K562 (cell line): ENCODE measurements around the gene LOC128125822.

ENCODE experiments used
- ATAC-seq: fragments of 200-7000 bp; cut with Tn5 transposase; 3 replicates; pipeline ENCODE4 v1.9.1; 2020; ENCODE audit warnings: moderate library complexity
- BruUV-seq: library from RNA; stranded (reverse); fragments of 400-500 nt; replicated peaks from 2 replicates; lab custom pipeline; 2021; lab: Mats Ljungman, UMichigan
- CTCF ChIA-PET: fragments of 300-600 bp; formaldehyde crosslinking; extraction: SDS; loops from one replicate; lab custom pipeline; 2021; ENCODE audit warnings: low intra/inter-chr PET ratio; lab: Yijun Ruan, JAX
- POLR2A ChIA-PET: fragments of 300-600, 350-650 bp; sonication (Branson Sonifier 250); formaldehyde crosslinking; extraction: SDS; loops from one replicate; lab custom pipeline; 2021; ENCODE audit warnings: antibody characterized with exemption, inconsistent platforms; lab: Yijun Ruan, JAX
- DNase-seq, 4 experiments: peaks; one replicate each; pipeline versions ENCODE4 v3.0.0 to v3.0.0-alpha.2; 2011 to 2018; ENCODE audit warnings: low spot score in 3 of 4, mixed read lengths in 3 of 4; ENCODE audit errors: extremely low read depth in 1 of 4
- FAIRE-seq: peaks from 2 replicates; lab custom pipeline; 2011; peaks lifted over from hg19 to GRCh38; lab: Jason Lieb, UNC
- H2AFZ ChIP-seq: 2 replicates; pipeline ENCODE4 v1.6.0; 2011; ENCODE audit warnings: low read depth, low read length, control low read depth, inconsistent platforms
- H3K27ac ChIP-seq: fragments of 200-600 bp; 3 replicates; pipeline ENCODE4 v1.8.0; 2011; ENCODE audit warnings: low read depth, mild to moderate bottlenecking, control low read depth, inconsistent platforms, low read length, moderate library complexity, mixed read lengths; ENCODE audit errors: extremely low read depth
- H3K27me3 ChIP-seq, 2 experiments: fragments of 300-600 bp in 1 of 2; 2 replicates in 1 of 2; 3 replicates in 1 of 2; pipeline versions ENCODE4 v1.6.0 to v1.8.0; 2011; ENCODE audit warnings: inconsistent platforms in 2 of 2, low read length in 2 of 2, mild to moderate bottlenecking in 1 of 2, mixed read lengths in 1 of 2, moderate library complexity in 1 of 2; ENCODE audit not compliant: control insufficient read depth in 2 of 2, insufficient read depth in 2 of 2
- H3K36me3 ChIP-seq: fragments of 300-600 bp; 3 replicates; pipeline ENCODE4 v1.8.0; 2011; ENCODE audit warnings: mild to moderate bottlenecking, low read length, inconsistent platforms; ENCODE audit not compliant: control insufficient read depth, insufficient read depth
- H3K4me1 ChIP-seq, 2 experiments: fragments of 200-600 bp in 1 of 2; replicated peaks in 1 of 2; 2 replicates in 1 of 2; 3 replicates in 1 of 2; pipeline versions ENCODE4 v1.5.1 to v1.8.0; 2011; ENCODE audit warnings: inconsistent platforms in 2 of 2, low read length in 2 of 2, mild to moderate bottlenecking in 1 of 2, mixed read lengths in 1 of 2, moderate library complexity in 1 of 2; ENCODE audit not compliant: control insufficient read depth in 2 of 2, insufficient read depth in 2 of 2
- H3K4me2 ChIP-seq: 2 replicates; pipeline ENCODE4 v1.6.1; 2011; ENCODE audit warnings: low read length, control low read depth, inconsistent platforms, mixed read lengths; ENCODE audit not compliant: insufficient read depth
- H3K4me3 ChIP-seq: fragments of 200-600 bp; sonication (generic), shearing (Covaris generic); 2 replicates; pipeline ENCODE4 v1.5.1; 2016; ENCODE audit warnings: control low read depth, inconsistent platforms
- H3K79me2 ChIP-seq: fragments of 200-600 bp; 3 replicates; pipeline ENCODE4 v1.8.0; 2011; ENCODE audit warnings: low read length, inconsistent platforms; ENCODE audit not compliant: control insufficient read depth, insufficient read depth
- H3K9ac ChIP-seq, 2 experiments: 2 replicates each; pipeline versions ENCODE4 v1.6.0 to v1.6.1; 2011; ENCODE audit warnings: low read depth in 2 of 2, low read length in 2 of 2, control low read depth in 1 of 2, inconsistent platforms in 1 of 2, mild to moderate bottlenecking in 1 of 2, mixed read lengths in 1 of 2; ENCODE audit not compliant: insufficient read depth in 1 of 2
- H3K9me1 ChIP-seq: one replicate; pipeline ENCODE4 v1.6.0; 2011; ENCODE audit warnings: inconsistent platforms, mild to moderate bottlenecking, low read length, moderate library complexity; ENCODE audit not compliant: control insufficient read depth, insufficient read depth
- H3K9me3 ChIP-seq: replicated peaks from 2 replicates; pipeline ENCODE4 v1.5.1; 2011; ENCODE audit warnings: low read depth, low read length, inconsistent platforms; ENCODE audit not compliant: control insufficient read depth, insufficient read depth
- H4K20me1 ChIP-seq: replicated peaks from 2 replicates; pipeline ENCODE4 v1.6.1; 2011; ENCODE audit warnings: low read length, inconsistent platforms, mixed read lengths; ENCODE audit not compliant: control insufficient read depth, insufficient read depth
- BCOR ChIP-seq: fragments of 450-650 bp; IDR thresholded peaks from 2 replicates; pipeline ENCODE4 v1.6.1; 2016
- DACH1 ChIP-seq: fragments of 450-650 bp; IDR thresholded peaks from 2 replicates; pipeline ENCODE4 v1.6.1; 2018; ENCODE audit not compliant: partially characterized antibody
- ELK3 ChIP-seq: fragments of 450-650 bp; formaldehyde crosslinking; IDR thresholded peaks from 2 replicates; pipeline ENCODE4 v1.4.0; 2020; ENCODE audit warnings: mild to moderate bottlenecking
- MECOM ChIP-seq: fragments of 250-450 bp; sonication (Bioruptor Pico); IDR thresholded peaks from 2 replicates; pipeline ENCODE4 v1.8.0; 2022; ENCODE audit warnings: inconsistent platforms
- MEIS2 ChIP-seq: fragments of 450-650 bp; IDR thresholded peaks from 2 replicates; pipeline ENCODE4 v1.6.1; 2014; ENCODE audit warnings: mild to moderate bottlenecking; ENCODE audit not compliant: partially characterized antibody
- OTX1 ChIP-seq: fragments of 450-650 bp; formaldehyde crosslinking; IDR thresholded peaks from 2 replicates; pipeline ENCODE4 v1.4.0; 2022; ENCODE audit warnings: mild to moderate bottlenecking
- POLR2A ChIP-seq: fragments of 450-650 bp; conservative IDR thresholded peaks from 2 replicates; pipeline ENCODE4 v1.6.1; 2016
- RBM17 ChIP-seq: fragments of 200-400 bp; formaldehyde crosslinking; IDR thresholded peaks from 2 replicates; pipeline ENCODE4 v1.6.1; 2017; ENCODE audit warnings: low read depth, mild to moderate bottlenecking, low read length, borderline replicate concordance
- THAP12 ChIP-seq: fragments of 250-450 bp; sonication (Bioruptor Pico); IDR thresholded peaks from 2 replicates; pipeline ENCODE4 v1.9.0; 2021; ENCODE audit warnings: mild to moderate bottlenecking, inconsistent platforms
- YBX1 ChIP-seq: fragments of 450-650 bp; IDR thresholded peaks from 2 replicates; pipeline ENCODE4 v1.7.1; 2016; ENCODE audit warnings: mild to moderate bottlenecking
- ZBTB7A ChIP-seq: IDR thresholded peaks from 2 replicates; pipeline ENCODE4 v1.6.1; 2011; ENCODE audit warnings: low read depth, mild to moderate bottlenecking, low read length, moderate library complexity, borderline replicate concordance; ENCODE audit not compliant: control insufficient read depth
- ZNF316 ChIP-seq: fragments of 450-650 bp; IDR thresholded peaks from 2 replicates; pipeline ENCODE4 v1.6.1; 2016
- ZNF347 ChIP-seq: fragments of 450-650 bp; formaldehyde crosslinking; IDR thresholded peaks from 2 replicates; pipeline ENCODE4 v1.4.0; 2020; ENCODE audit warnings: low read depth, mild to moderate bottlenecking, moderate library complexity
- ZNF444 ChIP-seq: fragments of 250-450 bp; sonication (Bioruptor Pico); IDR thresholded peaks from 2 replicates; pipeline ENCODE4 v1.4.0; 2020; ENCODE audit warnings: mild to moderate bottlenecking, moderate library complexity
- WGBS: fragments of 100-300 bp; shearing (Covaris generic); methylation state at CpG from one replicate; pipeline ENCODE4 v1.1.6; 2016; ENCODE audit warnings: low coverage, mixed read lengths; ENCODE audit not compliant: insufficient coverage; ENCODE audit errors: missing lambda C conversion rate; 5-methylcytosine and 5-hydroxymethylcytosine counted together
- in situ Hi-C: fragments of 300-500 bp; cut with MboI; formaldehyde crosslinking; loops from 4 replicates; pipeline ENCODE4 v1.15.0; 2018; ENCODE audit warnings: inconsistent platforms, mixed read lengths
- intact Hi-C: fragments of 100-400 bp; cut with micrococcal nuclease; formaldehyde crosslinking; loops from 2 replicates; pipeline ENCODE4 v1.14.2; 2022

LOC128125822 gene

GRCh38 chr6:63565727-63566596 is 6.3 kb upstream of the LOC128125822 start:
- H3K9ac ChIP-seq, result no peak overlapping the region
- ChIA-PET POLR2A (no interaction called here), CTCF (no interaction called here)
- 0% methylated on average over 4 of the region's 4 CpGs for WGBS
- no peaks in the 10 kb centered on the region for H3K4me1 ChIP-seq
- ATAC-seq, result no peak
- H4K20me1 ChIP-seq, result no peaks in the 10 kb centered on the region
- H3K27me3 ChIP-seq, result peaks cover 0 to 2% of the 10 kb centered on the region in 2 experiments; a peak in 1 of 5 replicates
- H3K4me2 ChIP-seq, result no peak overlapping the region
- H3K9me1 ChIP-seq, result no peaks in the 10 kb centered on the region
- H3K9me3 ChIP-seq, result no peaks in the 10 kb centered on the region
- TF ChIP-seq ZNF316 (peak; percentile 11; the same call in 1 of the 2 replicates), MECOM (CRISPR knock-in tag) (no peak)
- intact Hi-C loops (no loop called here), in situ Hi-C loops (no loop called here)
- no peak overlapping the region for H2AFZ ChIP-seq
- no peak for FAIRE-seq
- H3K27ac ChIP-seq, result no peak overlapping the region
- no peaks in the 10 kb centered on the region for H3K36me3 ChIP-seq
- no TSS peak for BruUV-seq
- no peak for DNase-seq
- H3K4me3 ChIP-seq, result no peak overlapping the region
- H3K79me2 ChIP-seq, result no peaks in the 10 kb centered on the region

GRCh38 chr6:63567966-63568365 is 4.3 kb upstream of the LOC128125822 start:
- 25% methylated on average over 1 of the region's 1 CpG for WGBS
- no peaks in the 10 kb centered on the region for H4K20me1 ChIP-seq
- ATAC-seq (no peak), DNase-seq (no peak), FAIRE-seq (no peak)
- no peaks in the 10 kb centered on the region for H3K9me1 ChIP-seq
- H3K4me3 ChIP-seq, result no peak overlapping the region
- in situ Hi-C loops, result no loop called here
- peaks cover 10% of the 10 kb centered on the region for H3K79me2 ChIP-seq
- H3K27ac ChIP-seq, result no peak overlapping the region
- peaks cover 0 to 2% of the 10 kb centered on the region in 2 experiments; a peak in 1 of 5 replicates for H3K27me3 ChIP-seq
- H3K9me3 ChIP-seq, result no peaks in the 10 kb centered on the region
- no TSS peak for BruUV-seq
- intact Hi-C loops, result no loop called here
- no peaks in the 10 kb centered on the region for H3K36me3 ChIP-seq
- H3K4me1 ChIP-seq, result peaks cover 7% of the 10 kb centered on the region in 2 experiments; a peak in 3 of 5 replicates
- ChIA-PET POLR2A (interaction anchor here (0.6 kb wide), 1 partner anchor 359 kb away, joined by 3 read pairs; no protein-coding TSS in a partner anchor), CTCF (no interaction called here)
- no peak overlapping the region for H3K9ac ChIP-seq
- H3K4me2 ChIP-seq, result no peak overlapping the region
- no peak overlapping the region for H2AFZ ChIP-seq
- TF ChIP-seq ZNF444 (CRISPR knock-in tag) (no peak), YBX1 (no peak), THAP12 (CRISPR knock-in tag) (no peak), POLR2A (no peak), ELK3 (CRISPR knock-in tag) (no peak), OTX1 (no peak), DACH1 (no peak), MEIS2 (no peak), ZBTB7A (no peak), RBM17 (no peak), BCOR (no peak), ZNF347 (CRISPR knock-in tag) (no peak)
